Activated CD4-positive, alpha-beta T cell treated with anti-CD3 and anti-CD28 coated beads for 36 hours (primary cell): ENCODE data around the gene TENM3. TPM values are rescaled to one million over a fixed set of nuclear protein-coding genes. Genes with fewer than 3 reads are reported as not detected.

Experiments used
- ATAC-seq: fragments of 200-7000 bp; cut with Tn5 transposase; one replicate; pipeline ENCODE4 v1.10.0; 2021; ENCODE audit warnings: mild to moderate bottlenecking, moderate library complexity
- CTCF ChIA-PET: fragments of 350-600 bp; sonication (Branson Sonifier 250); formaldehyde crosslinking; loops from one replicate; lab custom pipeline; 2021; ENCODE audit warnings: antibody characterized with exemption; lab: Charles Lee
- POLR2A ChIA-PET: fragments of 350-600 bp; sonication (Branson Sonifier 250); formaldehyde crosslinking; loops from one replicate; lab custom pipeline; 2021; ENCODE audit warnings: antibody characterized with exemption, inconsistent platforms; lab: Charles Lee
- DNase-seq: peaks from one replicate; pipeline ENCODE4 v3.0.0-alpha.2; 2020
- H3K27ac Mint-ChIP-seq: one replicate; pipeline ENCODE4 v1.8.0; 2021; ENCODE audit warnings: mixed read lengths
- H3K27me3 Mint-ChIP-seq: one replicate; pipeline ENCODE4 v1.8.0; 2021; ENCODE audit warnings: mixed read lengths
- H3K36me3 Mint-ChIP-seq: one replicate; pipeline ENCODE4 v1.8.0; 2021; ENCODE audit warnings: low read depth, mixed read lengths
- H3K4me1 Mint-ChIP-seq: one replicate; pipeline ENCODE4 v1.8.0; 2021; ENCODE audit warnings: mixed read lengths
- H3K4me3 Mint-ChIP-seq: one replicate; pipeline ENCODE4 v1.8.0; 2021; ENCODE audit warnings: mild to moderate bottlenecking, moderate library complexity, mixed read lengths
- H3K9me3 Mint-ChIP-seq: one replicate; pipeline ENCODE4 v1.8.0; 2021; ENCODE audit warnings: low read depth, mixed read lengths
- intact Hi-C, 2 experiments: fragments of 100-400 bp; cut with DNase I in 1 of 2; cut with micrococcal nuclease in 1 of 2; formaldehyde crosslinking; loops; one replicate each; pipeline versions ENCODE4 v1.14.2 to v1.15.1; 2022 to 2024; cut with DNase I, micrococcal nuclease
- total RNA-seq, 2 experiments: library from RNA; stranded (reverse); gene quantifications; one replicate each; pipeline ENCODE4 v1.2.3, GENCODE V29; 2021

Gene TENM3
- total RNA-seq, 2 experiments from 2014 or later: not detected

- intact Hi-C loops: no loop called here
- H3K36me3 Mint-ChIP-seq: no peaks in the 10 kb centered on the region
- H3K9me3 Mint-ChIP-seq: peaks cover 5% of the 10 kb centered on the region
- no peak overlapping the region for H3K27ac Mint-ChIP-seq
- CTCF ChIA-PET: no interaction called here
- no peak overlapping the region for H3K4me3 Mint-ChIP-seq
- POLR2A ChIA-PET: no interaction called here
- no peaks in the 10 kb centered on the region for H3K4me1 Mint-ChIP-seq
- DNase-seq (no peak), ATAC-seq (no peak)
- H3K27me3 Mint-ChIP-seq: peaks cover 9% of the 10 kb centered on the region
These were observed 406.7 kb downstream of the TENM3 start for GRCh38 chr4:182649698-182650477.

DNA sequence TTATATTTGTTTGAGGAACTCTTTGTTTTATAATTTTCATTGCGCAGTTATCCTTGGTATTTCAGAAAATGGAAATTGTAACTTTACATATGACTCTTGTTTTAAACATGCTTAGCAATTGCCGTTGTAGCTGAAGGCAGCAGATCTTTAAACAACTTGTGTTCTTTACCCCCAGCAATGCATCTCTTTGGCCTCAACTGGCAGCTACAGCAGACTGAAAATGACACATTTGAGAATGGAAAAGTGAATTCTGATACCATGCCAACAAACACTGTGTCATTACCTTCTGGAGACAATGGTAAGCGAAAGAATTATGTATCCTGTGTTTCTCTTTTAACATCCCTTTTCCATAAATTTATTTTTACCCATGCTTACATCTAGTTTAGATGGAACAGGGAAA is 410.4 kb downstream of the TENM3 start:
- Mint-ChIP-seq H3K4me1 (no peaks in the 10 kb centered on the region), H3K4me3 (no peak overlapping the region), H3K9me3 (no peaks in the 10 kb centered on the region), H3K36me3 (no peaks in the 10 kb centered on the region), H3K27me3 (peaks cover 8% of the 10 kb centered on the region), H3K27ac (no peak overlapping the region)
- POLR2A ChIA-PET: no interaction called here
- intact Hi-C loops: no loop called here
- DNase-seq (no peak), ATAC-seq (no peak)
- CTCF ChIA-PET: interaction anchor here (0.6 kb wide), 1 partner anchor 685 kb away, joined by 3 read pairs; no protein-coding TSS in a partner anchor

GRCh38 chr4:182655340-182655739 is 412.1 kb downstream of the TENM3 start:
- Mint-ChIP-seq H3K36me3 (no peaks in the 10 kb centered on the region), H3K9me3 (no peaks in the 10 kb centered on the region), H3K27me3 (peaks cover 9% of the 10 kb centered on the region), H3K4me1 (no peaks in the 10 kb centered on the region), H3K4me3 (no peak overlapping the region), H3K27ac (no peak overlapping the region)
- ChIA-PET POLR2A (no interaction called here), CTCF (interaction anchor here (0.6 kb wide), 1 partner anchor 160 kb away, joined by 3 read pairs; no protein-coding TSS in a partner anchor)
- no peak for ATAC-seq
- intact Hi-C loops: no loop called here
- DNase-seq: no peak

- peaks cover 2% of the 10 kb centered on the region for H3K27me3 Mint-ChIP-seq
- no peak for DNase-seq
- H3K36me3 Mint-ChIP-seq: no peaks in the 10 kb centered on the region
- no peaks in the 10 kb centered on the region for H3K4me1 Mint-ChIP-seq
- no peak for ATAC-seq
- H3K9me3 Mint-ChIP-seq: peaks cover 3% of the 10 kb centered on the region
- intact Hi-C loops: no loop called here
- ChIA-PET CTCF (no interaction called here), POLR2A (no interaction called here)
- no peak overlapping the region for H3K4me3 Mint-ChIP-seq
- H3K27ac Mint-ChIP-seq: no peak overlapping the region
These were observed 419.3 kb downstream of the TENM3 start for GRCh38 chr4:182662551-182662950.

DNA sequence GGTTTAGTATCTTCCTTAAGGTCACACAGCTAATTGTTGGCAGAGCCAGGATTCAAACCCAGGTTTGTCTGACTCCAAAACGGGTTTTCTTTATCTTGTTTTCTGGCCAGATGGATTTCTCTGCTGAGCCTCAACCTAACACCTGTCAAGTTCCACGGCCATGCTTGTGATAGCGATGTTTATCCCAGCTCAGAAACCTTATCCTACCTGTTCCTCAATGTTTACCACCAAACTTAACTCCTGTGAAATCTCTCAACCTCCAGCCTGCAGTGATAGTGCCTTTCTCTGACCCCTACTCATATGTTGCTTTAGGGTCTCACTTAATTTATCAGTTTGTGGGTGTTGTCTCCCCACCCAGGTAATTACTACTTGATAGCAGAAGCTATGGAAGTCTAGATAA is 428.0 kb downstream of the TENM3 start:
- intact Hi-C loops: no loop called here
- Mint-ChIP-seq H3K27ac (no peak overlapping the region), H3K9me3 (no peaks in the 10 kb centered on the region), H3K27me3 (no peaks in the 10 kb centered on the region), H3K36me3 (no peaks in the 10 kb centered on the region), H3K4me3 (no peak overlapping the region), H3K4me1 (no peaks in the 10 kb centered on the region)
- CTCF ChIA-PET: interaction anchor here (1.5 kb wide), 1 partner anchor 29 kb away, joined by 3 read pairs; no protein-coding TSS in a partner anchor
- POLR2A ChIA-PET: no interaction called here
- no peak for DNase-seq
- no peak for ATAC-seq

- H3K27ac Mint-ChIP-seq: no peak overlapping the region
These were observed 428.5 kb downstream of the TENM3 start for GRCh38 chr4:182671749-182672148.

GRCh38 chr4:182678590-182678989 is 435.4 kb downstream of the TENM3 start:
- H3K36me3 Mint-ChIP-seq: no peaks in the 10 kb centered on the region
- no peaks in the 10 kb centered on the region for H3K9me3 Mint-ChIP-seq
- ChIA-PET POLR2A (no interaction called here), CTCF (no interaction called here)
- intact Hi-C loops: no loop called here
- DNase-seq (no peak), ATAC-seq (no peak)
- H3K27me3 Mint-ChIP-seq: peaks cover 11% of the 10 kb centered on the region
- no peaks in the 10 kb centered on the region for H3K4me1 Mint-ChIP-seq
- no peak overlapping the region for H3K27ac Mint-ChIP-seq
- H3K4me3 Mint-ChIP-seq: no peak overlapping the region

More at GRCh38 chr4:182671749-182672148, 428.5 kb downstream of the TENM3 start:
- POLR2A ChIA-PET: no interaction called here
- peaks cover under 1% of the 10 kb centered on the region for H3K27me3 Mint-ChIP-seq
- ATAC-seq: no peak
- H3K4me3 Mint-ChIP-seq: no peak overlapping the region
- intact Hi-C loops: no loop called here
- H3K36me3 Mint-ChIP-seq: no peaks in the 10 kb centered on the region
- no peaks in the 10 kb centered on the region for H3K4me1 Mint-ChIP-seq
- no peak for DNase-seq
- CTCF ChIA-PET: no interaction called here
- no peaks in the 10 kb centered on the region for H3K9me3 Mint-ChIP-seq

DNA sequence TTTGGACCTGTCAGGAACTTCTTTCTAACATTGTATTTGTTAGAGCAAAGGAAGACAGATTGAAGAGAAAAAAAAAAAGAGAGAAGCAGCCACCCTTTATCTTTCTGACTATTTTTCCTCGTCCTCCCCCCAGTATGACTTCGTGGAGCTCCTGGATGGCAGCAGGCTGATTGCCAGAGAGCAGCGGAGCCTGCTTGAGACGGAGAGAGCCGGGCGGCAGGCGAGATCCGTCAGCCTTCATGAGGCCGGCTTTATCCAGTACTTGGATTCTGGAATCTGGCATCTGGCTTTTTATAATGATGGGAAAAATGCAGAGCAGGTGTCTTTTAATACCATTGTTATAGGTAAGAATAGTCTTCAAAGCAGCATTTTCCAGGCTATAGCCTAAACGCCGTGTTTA is 436.3 kb downstream of the TENM3 start:
- no peaks in the 10 kb centered on the region for H3K36me3 Mint-ChIP-seq
- H3K9me3 Mint-ChIP-seq: no peaks in the 10 kb centered on the region
- peaks cover 17% of the 10 kb centered on the region for H3K27me3 Mint-ChIP-seq
- no peak for DNase-seq
- no peak overlapping the region for H3K4me3 Mint-ChIP-seq
- H3K4me1 Mint-ChIP-seq: no peaks in the 10 kb centered on the region
- ATAC-seq: no peak
- CTCF ChIA-PET: no interaction called here
- no peak overlapping the region for H3K27ac Mint-ChIP-seq
- intact Hi-C loops: no loop called here
- POLR2A ChIA-PET: no interaction called here

DNA sequence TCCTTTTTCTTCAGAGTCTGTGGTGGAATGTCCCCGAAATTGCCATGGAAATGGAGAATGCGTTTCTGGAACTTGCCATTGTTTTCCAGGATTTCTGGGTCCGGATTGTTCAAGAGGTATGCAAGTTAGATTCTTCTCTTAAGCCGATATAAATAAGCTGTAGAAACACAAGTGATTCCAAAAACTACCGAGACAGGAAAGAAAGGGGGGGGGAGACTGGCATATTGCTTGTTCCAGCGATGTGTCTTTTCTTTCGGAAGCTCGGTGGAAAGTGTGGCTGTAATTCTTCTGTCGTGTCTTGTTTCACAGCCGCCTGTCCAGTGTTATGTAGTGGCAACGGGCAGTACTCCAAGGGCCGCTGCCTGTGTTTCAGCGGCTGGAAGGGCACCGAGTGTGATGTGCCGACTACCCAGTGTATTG is 437.0 kb downstream of the TENM3 start:
- no peak for DNase-seq
- H3K9me3 Mint-ChIP-seq: no peaks in the 10 kb centered on the region
- no peak overlapping the region for H3K27ac Mint-ChIP-seq
- no peak overlapping the region for H3K4me3 Mint-ChIP-seq
- H3K27me3 Mint-ChIP-seq: peaks cover 19% of the 10 kb centered on the region
- no peak for ATAC-seq
- no peaks in the 10 kb centered on the region for H3K4me1 Mint-ChIP-seq
- intact Hi-C loops: no loop called here
- ChIA-PET CTCF (no interaction called here), POLR2A (no interaction called here)
- H3K36me3 Mint-ChIP-seq: no peaks in the 10 kb centered on the region

GRCh38 chr4:182683661-182684060 is 440.5 kb downstream of the TENM3 start:
- Mint-ChIP-seq H3K27ac (no peak overlapping the region), H3K9me3 (no peaks in the 10 kb centered on the region), H3K4me1 (no peaks in the 10 kb centered on the region), H3K4me3 (no peak overlapping the region), H3K36me3 (no peaks in the 10 kb centered on the region), H3K27me3 (peaks cover 24% of the 10 kb centered on the region)
- POLR2A ChIA-PET: no interaction called here
- intact Hi-C loops: no loop called here
- ATAC-seq (no peak), DNase-seq (no peak)
- CTCF ChIA-PET: no interaction called here

DNA sequence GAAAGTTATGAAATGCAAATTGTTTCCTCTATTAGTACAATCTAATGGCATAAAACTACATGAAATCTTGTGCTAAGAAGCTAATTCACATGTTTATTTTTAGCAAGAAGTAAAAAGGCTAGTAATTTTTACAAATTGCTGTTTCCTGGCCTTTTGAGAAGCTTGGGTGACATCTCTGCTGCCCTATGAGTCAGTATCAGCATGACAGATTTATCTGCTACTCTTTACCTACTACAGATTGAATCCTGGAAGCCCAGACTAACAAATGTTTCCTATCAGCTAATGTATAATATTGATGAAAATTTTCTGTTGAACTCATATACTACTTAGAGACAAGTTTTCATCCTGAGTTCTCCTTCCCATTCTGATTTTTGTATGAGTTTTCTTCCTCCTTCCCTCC is 441.6 kb downstream of the TENM3 start:
- H3K4me3 Mint-ChIP-seq: no peak overlapping the region
- no peak for DNase-seq
- H3K27me3 Mint-ChIP-seq: peaks cover 25% of the 10 kb centered on the region
- no peaks in the 10 kb centered on the region for H3K36me3 Mint-ChIP-seq
- ATAC-seq: no peak
- ChIA-PET POLR2A (no interaction called here), CTCF (interaction anchor here (0.6 kb wide), 1 partner anchor 18 kb away, joined by 4 read pairs; no protein-coding TSS in a partner anchor)
- H3K9me3 Mint-ChIP-seq: no peaks in the 10 kb centered on the region
- H3K27ac Mint-ChIP-seq: no peak overlapping the region
- no peaks in the 10 kb centered on the region for H3K4me1 Mint-ChIP-seq
- intact Hi-C loops: no loop called here

GRCh38 chr4:182688081-182688480 is 444.9 kb downstream of the TENM3 start:
- Mint-ChIP-seq H3K27me3 (peaks cover 18% of the 10 kb centered on the region), H3K9me3 (no peaks in the 10 kb centered on the region), H3K27ac (no peak overlapping the region), H3K4me3 (no peak overlapping the region), H3K36me3 (no peaks in the 10 kb centered on the region), H3K4me1 (no peaks in the 10 kb centered on the region)
- ChIA-PET CTCF (no interaction called here), POLR2A (no interaction called here)
- ATAC-seq: no peak
- no peak for DNase-seq
- intact Hi-C loops: no loop called here
